ENCODE measurements around the gene OTUD6A. TPM values are rescaled to one million over a fixed set of nuclear protein-coding genes. Genes with fewer than 3 reads are reported as not detected.

Gene OTUD6A
- total RNA-seq, 1 donor from 2014 or later, result not detected

Other genes with a start within 250 kb of the OTUD6A start
- 0.96 TPM for gene AWAT2, start 12.5 kb upstream of the OTUD6A start, total RNA-seq (ENCODE audit: insufficient read depth, low replicate concordance)
- 58.7 TPM for gene IGBP1, start 71.0 kb downstream of the OTUD6A start, total RNA-seq (ENCODE audit: insufficient read depth, low replicate concordance)
- 0.96 TPM for gene DGAT2L6, start 115.0 kb downstream of the OTUD6A start, total RNA-seq (ENCODE audit: insufficient read depth, low replicate concordance)
- gene AWAT1, start 172.2 kb downstream of the OTUD6A start, total RNA-seq (ENCODE audit: insufficient read depth, low replicate concordance), result not detected
- 0.48 TPM for gene P2RY4, start 197.7 kb downstream of the OTUD6A start, total RNA-seq (ENCODE audit: insufficient read depth, low replicate concordance)
- not detected for gene ARR3, start 205.9 kb downstream of the OTUD6A start, total RNA-seq (ENCODE audit: insufficient read depth, low replicate concordance)
- gene RAB41, start 219.7 kb downstream of the OTUD6A start, total RNA-seq (ENCODE audit: insufficient read depth, low replicate concordance), result not detected
- 22.1 TPM for gene PDZD11, start 227.5 kb downstream of the OTUD6A start, total RNA-seq (ENCODE audit: insufficient read depth, low replicate concordance)
- gene KIF4A, start 227.6 kb downstream of the OTUD6A start, total RNA-seq (ENCODE audit: insufficient read depth, low replicate concordance), result 0.24 TPM